GM12801 (cell line): ENCODE data around the gene ANKRD7.

Experiments
- TF ChIP-seq, protein P1 (sequence below): IDR thresholded peaks from one replicate; pipeline ENCODE4 v1.5.1; 2011; ENCODE audit warnings: control low read depth; ENCODE audit not compliant: insufficient read length; ENCODE audit errors: extremely low read depth

Gene ANKRD7, protein sequence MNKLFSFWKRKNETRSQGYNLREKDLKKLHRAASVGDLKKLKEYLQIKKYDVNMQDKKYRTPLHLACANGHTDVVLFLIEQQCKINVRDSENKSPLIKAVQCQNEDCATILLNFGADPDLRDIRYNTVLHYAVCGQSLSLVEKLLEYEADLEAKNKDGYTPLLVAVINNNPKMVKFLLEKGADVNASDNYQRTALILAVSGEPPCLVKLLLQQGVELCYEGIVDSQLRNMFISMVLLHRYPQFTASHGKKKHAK

DNA sequence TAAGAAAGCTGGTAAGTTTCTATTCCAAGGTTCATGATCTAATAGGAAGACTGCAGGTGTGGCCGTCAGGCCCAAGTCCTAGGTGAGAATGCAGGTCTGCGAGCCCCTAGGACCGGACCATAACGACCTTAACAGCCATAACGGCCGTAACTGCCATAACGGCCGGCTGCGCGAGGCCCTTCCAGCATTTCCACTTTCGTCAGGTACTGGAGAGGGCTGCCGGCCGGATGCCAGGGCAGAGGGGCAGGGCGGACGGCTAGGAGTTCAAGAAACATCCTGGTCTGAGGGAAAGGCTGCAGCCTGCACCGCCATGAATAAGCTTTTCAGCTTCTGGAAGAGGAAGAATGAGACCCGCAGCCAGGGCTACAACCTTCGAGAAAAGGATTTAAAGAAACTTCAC lies at the start of gene ANKRD7:
TSS of gene ANKRD7 (plus strand) at position 184 of the 400 bp plus-strand sequence. CDS start at position 311, 127 bp downstream.
- TF ChIP-seq, protein P1, sequence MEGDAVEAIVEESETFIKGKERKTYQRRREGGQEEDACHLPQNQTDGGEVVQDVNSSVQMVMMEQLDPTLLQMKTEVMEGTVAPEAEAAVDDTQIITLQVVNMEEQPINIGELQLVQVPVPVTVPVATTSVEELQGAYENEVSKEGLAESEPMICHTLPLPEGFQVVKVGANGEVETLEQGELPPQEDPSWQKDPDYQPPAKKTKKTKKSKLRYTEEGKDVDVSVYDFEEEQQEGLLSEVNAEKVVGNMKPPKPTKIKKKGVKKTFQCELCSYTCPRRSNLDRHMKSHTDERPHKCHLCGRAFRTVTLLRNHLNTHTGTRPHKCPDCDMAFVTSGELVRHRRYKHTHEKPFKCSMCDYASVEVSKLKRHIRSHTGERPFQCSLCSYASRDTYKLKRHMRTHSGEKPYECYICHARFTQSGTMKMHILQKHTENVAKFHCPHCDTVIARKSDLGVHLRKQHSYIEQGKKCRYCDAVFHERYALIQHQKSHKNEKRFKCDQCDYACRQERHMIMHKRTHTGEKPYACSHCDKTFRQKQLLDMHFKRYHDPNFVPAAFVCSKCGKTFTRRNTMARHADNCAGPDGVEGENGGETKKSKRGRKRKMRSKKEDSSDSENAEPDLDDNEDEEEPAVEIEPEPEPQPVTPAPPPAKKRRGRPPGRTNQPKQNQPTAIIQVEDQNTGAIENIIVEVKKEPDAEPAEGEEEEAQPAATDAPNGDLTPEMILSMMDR = no peak

DNA sequence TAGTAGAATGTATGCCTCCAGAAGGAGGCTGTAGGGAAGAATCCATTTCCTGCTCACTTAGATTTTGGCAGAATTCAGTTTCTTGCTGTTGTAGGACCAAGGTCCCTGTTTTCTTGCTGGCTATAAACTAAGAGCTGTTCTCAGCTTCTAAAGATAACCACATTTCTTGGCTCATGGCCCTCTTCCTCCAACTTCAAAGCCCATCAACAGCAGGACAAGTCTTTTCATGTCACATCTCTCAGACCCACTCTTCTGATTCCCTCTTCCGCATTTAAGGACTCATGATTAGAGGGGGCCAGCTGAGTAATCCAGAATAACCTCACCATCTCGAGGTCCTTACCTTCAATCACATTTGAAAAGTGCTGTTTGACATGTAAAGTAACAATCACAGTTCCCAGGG lies 48.8 kb upstream of the ANKRD7 start:
- TF ChIP-seq, protein P1 = no peak

DNA sequence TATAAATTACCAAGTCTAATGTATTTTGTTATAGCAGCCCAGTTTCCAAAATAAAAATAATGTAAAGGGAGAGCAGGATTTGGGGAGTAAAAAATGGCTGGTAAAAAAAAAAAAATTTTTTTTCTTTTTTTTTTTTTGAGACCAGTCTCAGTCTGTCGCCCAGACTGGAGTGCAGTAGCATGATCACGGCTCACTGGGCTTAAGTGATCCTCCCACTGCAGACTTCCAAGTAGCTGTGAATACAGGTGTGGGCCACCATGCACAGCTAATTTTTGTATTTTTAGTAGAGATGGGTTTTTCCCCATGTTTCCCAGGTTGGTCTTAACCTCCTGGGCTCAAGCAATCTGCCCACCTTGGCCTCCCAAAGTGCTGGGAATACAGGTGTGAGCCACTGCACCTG lies 45.3 kb upstream of the ANKRD7 start:
- TF ChIP-seq, protein P1 = no peak

DNA sequence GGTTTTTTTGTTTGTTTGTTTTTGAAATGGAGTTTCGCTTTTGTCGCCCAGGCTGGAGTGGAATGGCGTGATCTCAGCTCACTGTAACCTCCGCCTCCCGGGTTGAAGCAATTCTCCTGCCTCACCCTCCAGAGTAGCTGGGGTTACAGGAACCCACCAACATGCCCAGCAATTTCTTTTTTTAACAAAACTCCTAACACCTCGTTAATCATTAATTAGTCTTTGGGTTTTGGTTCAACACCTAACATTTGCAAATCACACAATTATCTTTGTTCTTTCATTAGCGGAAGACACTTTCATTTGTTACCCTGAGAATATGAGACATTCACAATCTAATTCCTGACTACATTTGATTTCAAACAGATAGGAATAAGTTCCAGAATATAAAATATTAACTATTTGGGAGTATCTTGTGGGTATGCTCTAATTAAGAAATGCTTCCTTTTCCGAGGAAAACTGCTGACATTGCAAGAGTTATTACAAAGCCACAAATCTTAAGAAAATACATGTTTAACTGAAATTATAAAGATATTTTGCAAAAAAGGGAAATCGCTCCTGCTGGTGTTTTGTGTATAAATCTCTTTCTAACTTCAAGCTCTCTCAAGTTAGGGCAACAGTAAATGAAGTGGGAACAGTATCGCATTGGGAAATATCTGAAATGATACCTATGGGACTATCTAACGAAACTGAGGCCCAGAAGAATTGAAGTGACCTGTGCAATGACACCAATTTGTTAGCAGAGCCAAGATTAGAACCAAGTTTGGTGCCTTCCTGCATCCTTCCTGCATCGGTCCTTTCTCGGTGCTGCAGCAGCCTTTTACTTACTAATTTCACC lies 41.7 kb upstream of the ANKRD7 start:
- TF ChIP-seq, protein P1 = no peak

DNA sequence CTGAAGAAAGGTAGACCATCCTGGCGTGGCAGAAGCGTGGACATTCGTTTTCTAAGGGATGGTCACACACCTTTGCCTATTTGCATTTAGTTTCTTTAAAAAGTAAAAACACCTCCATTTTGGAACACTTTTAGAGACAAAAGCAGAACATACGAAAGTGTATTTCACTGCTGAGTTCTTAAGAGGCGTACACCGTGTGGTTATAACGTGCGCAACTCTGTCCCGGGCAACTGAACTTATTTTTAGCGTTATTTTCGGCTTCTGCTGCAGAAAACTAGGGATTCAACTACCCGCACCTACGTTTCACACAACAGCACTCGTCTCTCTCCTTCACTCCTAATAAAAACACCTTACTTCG lies 41.1 kb upstream of the ANKRD7 start:
- TF ChIP-seq, protein P1 = no peak

DNA sequence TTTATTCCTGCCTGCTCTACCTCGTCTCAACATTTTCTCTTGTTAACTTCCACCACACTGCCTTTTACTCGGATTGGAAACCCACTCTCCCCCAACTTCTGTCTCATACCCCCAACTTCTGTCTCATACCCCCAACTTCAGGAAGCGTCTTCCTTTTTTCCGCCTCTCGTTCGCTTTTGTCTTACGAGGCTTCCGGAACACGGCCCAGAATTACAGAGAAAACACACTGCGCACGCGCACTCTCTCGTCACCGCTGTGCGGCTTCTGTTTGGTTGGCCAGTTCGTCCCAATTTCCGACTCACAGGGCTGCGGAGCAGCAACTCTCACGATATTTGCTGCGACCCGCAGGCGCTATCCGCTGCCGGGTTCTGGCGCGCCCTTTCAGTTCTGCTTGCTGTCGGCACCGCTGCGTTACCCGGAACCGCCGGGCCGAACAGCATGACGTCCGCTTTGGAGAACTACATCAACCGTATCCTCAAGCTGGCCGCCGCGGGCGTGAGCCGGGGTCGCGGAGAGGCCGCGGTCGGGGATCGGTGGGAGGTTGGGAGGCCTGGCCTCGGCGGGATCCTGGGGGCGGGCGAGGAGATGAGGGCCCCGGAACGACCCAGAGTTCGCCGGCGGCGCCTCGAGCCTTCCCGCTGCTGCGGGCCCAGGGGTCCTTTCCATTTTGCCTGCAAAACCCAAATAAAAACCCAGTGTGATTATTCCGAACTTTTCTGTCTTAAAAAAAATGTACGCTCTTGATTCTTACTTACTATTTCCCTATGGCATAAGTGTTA lies 40.5 kb upstream of the ANKRD7 start, which contains the start of gene LSM8:
TSS of gene LSM8 (plus strand) at position 379 of the 779 bp plus-strand sequence. CDS start at position 439, 60 bp downstream.
- TF ChIP-seq, protein P1 = no peak

DNA sequence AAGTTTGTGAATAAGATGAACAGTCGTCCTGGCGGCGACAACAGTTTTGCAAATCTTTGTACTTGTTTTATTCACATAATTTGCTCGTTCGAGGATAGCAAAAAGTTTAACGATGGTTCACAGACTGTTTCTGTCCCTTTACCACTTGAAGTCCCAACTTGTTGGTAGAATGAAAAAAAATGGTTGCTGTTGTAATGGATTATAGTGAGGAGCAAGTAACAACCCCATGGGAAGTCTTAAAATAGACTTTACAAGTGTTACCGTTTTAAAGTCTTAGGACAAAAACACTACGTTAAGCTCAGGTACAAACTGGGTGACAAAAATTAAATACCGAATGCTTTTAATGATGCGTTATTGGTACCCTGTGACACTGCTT lies 40.0 kb upstream of the ANKRD7 start:
- TF ChIP-seq, protein P1 = no peak
